OCI-LY7 (cell line): ENCODE measurements around the gene AFDN. TPM values are rescaled to one million over a fixed set of nuclear protein-coding genes. Genes with fewer than 3 reads are reported as not detected.

Experiments used
- BruUV-seq: library from RNA; stranded (reverse); fragments of 400-500 nt; replicated peaks from 2 replicates; lab custom pipeline; 2021; lab: Mats Ljungman, UMichigan
- CTCF ChIA-PET: fragments of 300-600 bp; sonication (Branson Sonifier 250); formaldehyde crosslinking; loops from one replicate; lab custom pipeline; 2022; ENCODE audit warnings: antibody characterized with exemption; ENCODE audit not compliant: unreplicated experiment; lab: Charles Lee
- POLR2A ChIA-PET: fragments of 300-600 bp; sonication (Branson Sonifier 250); formaldehyde crosslinking; loops from one replicate; lab custom pipeline; 2022; ENCODE audit warnings: antibody characterized with exemption; lab: Charles Lee
- DNase-seq: peaks from one replicate; pipeline ENCODE4 v3.0.0-alpha.2; 2015; ENCODE audit warnings: low spot score
- H2AFZ ChIP-seq: fragments of 200-600 bp; sonication (generic), shearing (Covaris generic); 2 replicates; pipeline ENCODE4 v1.6.1; 2014; ENCODE audit warnings: mild to moderate bottlenecking, antibody characterized with exemption, low read length, moderate library complexity
- H3K27ac ChIP-seq: fragments of 200-600 bp; sonication (generic); 2 replicates; pipeline ENCODE4 v1.5.1; 2014; ENCODE audit warnings: mixed run types, low read depth, mild to moderate bottlenecking, moderate library complexity, low read length, inconsistent platforms; ENCODE audit not compliant: poor library complexity, severe bottlenecking
- H3K36me3 ChIP-seq: fragments of 200-600 bp; sonication (generic); 2 replicates; pipeline ENCODE4 v1.6.1; 2014; ENCODE audit warnings: mild to moderate bottlenecking, antibody characterized with exemption, low read length, moderate library complexity, mixed read lengths; ENCODE audit not compliant: insufficient read depth
- H3K4me1 ChIP-seq: fragments of 200-600 bp; sonication (generic); 2 replicates; pipeline ENCODE4 v1.5.1; 2014; ENCODE audit warnings: mild to moderate bottlenecking, low read length; ENCODE audit not compliant: insufficient read depth, poor library complexity, severe bottlenecking
- H3K4me2 ChIP-seq: fragments of 200-600 bp; sonication (generic); 2 replicates; pipeline ENCODE4 v1.6.1; 2014; ENCODE audit warnings: mild to moderate bottlenecking, low read length
- H3K4me3 ChIP-seq: fragments of 200-600 bp; sonication (generic); 2 replicates; pipeline ENCODE4 v1.5.1; 2014; ENCODE audit warnings: mild to moderate bottlenecking, low read depth, low read length; ENCODE audit not compliant: poor library complexity, severe bottlenecking
- H3K79me2 ChIP-seq: fragments of 200-600 bp; sonication (generic); 2 replicates; pipeline ENCODE4 v1.6.1; 2016; ENCODE audit warnings: low read depth, mild to moderate bottlenecking, low read length, moderate library complexity, mixed read lengths; ENCODE audit not compliant: insufficient read depth
- H3K9me2 ChIP-seq: fragments of 200-600 bp; sonication (generic); 2 replicates; pipeline ENCODE4 v1.6.1; 2016; ENCODE audit warnings: mild to moderate bottlenecking, low read length, mixed read lengths; ENCODE audit not compliant: insufficient read depth
- H3K9me3 ChIP-seq: fragments of 200-600 bp; sonication (generic); 2 replicates; pipeline ENCODE4 v1.6.1; 2014; ENCODE audit warnings: mild to moderate bottlenecking, mixed run types, low read length, mixed read lengths
- H4K20me1 ChIP-seq: fragments of 200-600 bp; sonication (generic); 2 replicates; pipeline ENCODE4 v1.6.1; 2014; ENCODE audit warnings: mild to moderate bottlenecking, antibody characterized with exemption, low read length, moderate library complexity, mixed read lengths; ENCODE audit not compliant: insufficient read depth
- EZH2phosphoT487 ChIP-seq: fragments of 200-600 bp; sonication (generic); IDR thresholded peaks from 2 replicates; pipeline ENCODE4 v1.6.1; 2018; ENCODE audit warnings: low read depth, borderline replicate concordance, mild to moderate bottlenecking, mixed run types, antibody characterized with exemption, low read length, moderate library complexity, mixed read lengths
- intact Hi-C: fragments of 100-400 bp; cut with micrococcal nuclease; formaldehyde crosslinking; loops from one replicate; pipeline ENCODE4 v1.10.0; 2022; ENCODE audit not compliant: unreplicated experiment
- total RNA-seq, 2 experiments: library from RNA; depleted of rRNA in 1 of 2; stranded (reverse); fragments of >200 nt in 1 of 2; shearing (Covaris generic) in 1 of 2; gene quantifications; 2 replicates each; pipeline ENCODE4 v1.2.3, GENCODE V29; 2014 to 2022
- TF ChIP-seq, protein P1 (sequence below): fragments of 200-600 bp; sonication (generic); conservative IDR thresholded peaks from 2 replicates; pipeline ENCODE4 v1.5.1; 2014; ENCODE audit warnings: mild to moderate bottlenecking, antibody characterized with exemption, low read length, moderate library complexity, mixed read lengths

AFDN gene
- total RNA-seq, 2 experiments from 2014 or later: 43.6 to 71.6 TPM

DNA sequence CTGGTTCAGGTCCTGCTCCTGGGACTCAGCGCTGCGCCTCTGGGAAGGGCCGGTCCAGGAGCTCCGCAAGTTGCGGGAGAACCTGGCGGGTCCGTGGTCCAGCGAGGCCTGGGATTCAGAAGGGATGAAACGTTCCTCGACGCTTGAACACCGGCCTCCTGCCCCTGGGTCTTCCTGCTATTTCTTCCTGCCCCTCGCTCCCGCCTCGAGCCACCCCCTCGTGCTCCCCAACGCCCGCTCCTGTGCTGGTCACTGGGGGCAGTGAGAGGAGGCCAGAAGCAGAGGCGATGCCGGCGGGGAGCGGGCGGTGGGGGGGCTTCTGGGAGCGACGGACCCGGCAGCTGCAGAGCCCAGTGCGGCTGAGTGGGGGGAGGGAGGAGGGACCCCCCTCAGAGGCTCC is 150.0 kb downstream of the AFDN start:
- no peak for TF ChIP-seq EZH2phosphoT487
- TF ChIP-seq, protein P1, sequence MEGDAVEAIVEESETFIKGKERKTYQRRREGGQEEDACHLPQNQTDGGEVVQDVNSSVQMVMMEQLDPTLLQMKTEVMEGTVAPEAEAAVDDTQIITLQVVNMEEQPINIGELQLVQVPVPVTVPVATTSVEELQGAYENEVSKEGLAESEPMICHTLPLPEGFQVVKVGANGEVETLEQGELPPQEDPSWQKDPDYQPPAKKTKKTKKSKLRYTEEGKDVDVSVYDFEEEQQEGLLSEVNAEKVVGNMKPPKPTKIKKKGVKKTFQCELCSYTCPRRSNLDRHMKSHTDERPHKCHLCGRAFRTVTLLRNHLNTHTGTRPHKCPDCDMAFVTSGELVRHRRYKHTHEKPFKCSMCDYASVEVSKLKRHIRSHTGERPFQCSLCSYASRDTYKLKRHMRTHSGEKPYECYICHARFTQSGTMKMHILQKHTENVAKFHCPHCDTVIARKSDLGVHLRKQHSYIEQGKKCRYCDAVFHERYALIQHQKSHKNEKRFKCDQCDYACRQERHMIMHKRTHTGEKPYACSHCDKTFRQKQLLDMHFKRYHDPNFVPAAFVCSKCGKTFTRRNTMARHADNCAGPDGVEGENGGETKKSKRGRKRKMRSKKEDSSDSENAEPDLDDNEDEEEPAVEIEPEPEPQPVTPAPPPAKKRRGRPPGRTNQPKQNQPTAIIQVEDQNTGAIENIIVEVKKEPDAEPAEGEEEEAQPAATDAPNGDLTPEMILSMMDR: no peak
- Histone ChIP-seq H3K36me3 (no peaks in the 10 kb centered on the region), H3K9me3 (no peaks in the 10 kb centered on the region), H4K20me1 (no peaks in the 10 kb centered on the region), H3K4me2 (no peak overlapping the region), H3K9me2 (no peaks in the 10 kb centered on the region), H2AFZ (no peak overlapping the region), H3K4me1 (no peaks in the 10 kb centered on the region), H3K4me3 (no peak overlapping the region), H3K27ac (no peak overlapping the region), H3K79me2 (no peaks in the 10 kb centered on the region)
- intact Hi-C loops: no loop called here
- ChIA-PET CTCF (no interaction called here), POLR2A (no interaction called here)
- DNase-seq: no peak
- no TSS peak for BruUV-seq

DNA sequence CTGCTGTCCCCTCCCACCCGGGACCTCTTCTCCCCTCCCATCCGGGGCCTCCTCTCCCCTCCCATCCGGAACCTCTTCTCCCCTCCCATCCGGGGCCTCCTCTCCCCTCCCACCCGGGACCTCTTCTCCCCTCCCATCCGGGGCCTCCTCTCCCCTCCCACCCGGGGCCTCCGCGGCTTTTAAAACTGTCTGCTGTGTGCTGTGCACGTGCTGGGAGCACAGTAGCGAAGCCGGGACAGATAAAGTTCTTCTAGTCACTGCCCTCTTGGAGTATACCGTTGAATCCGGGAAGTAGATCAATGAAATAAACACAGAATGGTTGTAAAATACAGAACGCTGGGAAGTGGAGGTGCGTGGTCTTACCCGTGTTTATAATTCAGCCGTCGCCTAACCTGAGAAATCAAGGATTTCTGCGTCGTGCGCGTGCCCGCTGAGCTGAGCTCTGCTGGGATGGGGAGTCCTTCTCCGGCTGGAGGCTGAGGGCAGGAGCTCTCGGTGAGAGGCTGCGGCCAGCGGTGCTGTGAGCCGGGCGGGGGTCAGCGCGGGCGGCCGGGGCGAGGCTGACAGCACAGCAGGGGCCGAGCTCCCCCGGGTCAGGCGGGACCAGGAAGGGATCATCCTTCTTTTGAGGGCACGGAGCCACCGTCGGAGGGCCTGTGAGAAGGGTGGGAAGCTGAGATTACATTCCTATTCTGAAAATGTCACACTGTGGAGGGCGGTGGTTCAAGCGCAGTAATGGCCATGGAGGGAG is 151.2 kb downstream of the AFDN start:
- no peak overlapping the region for H3K4me3 ChIP-seq
- no peak overlapping the region for H3K4me2 ChIP-seq
- intact Hi-C loops: no loop called here
- no peaks in the 10 kb centered on the region for H4K20me1 ChIP-seq
- ChIA-PET CTCF (no interaction called here), POLR2A (no interaction called here)
- H3K79me2 ChIP-seq: no peaks in the 10 kb centered on the region
- H3K36me3 ChIP-seq: no peaks in the 10 kb centered on the region
- no TSS peak for BruUV-seq
- no peak for DNase-seq
- no peaks in the 10 kb centered on the region for H3K4me1 ChIP-seq
- TF ChIP-seq, protein P1: no peak
- TF ChIP-seq EZH2phosphoT487: no peak
- H3K9me2 ChIP-seq: no peaks in the 10 kb centered on the region
- H3K9me3 ChIP-seq: no peaks in the 10 kb centered on the region
- H3K27ac ChIP-seq: no peak overlapping the region
- H2AFZ ChIP-seq: no peak overlapping the region

DNA sequence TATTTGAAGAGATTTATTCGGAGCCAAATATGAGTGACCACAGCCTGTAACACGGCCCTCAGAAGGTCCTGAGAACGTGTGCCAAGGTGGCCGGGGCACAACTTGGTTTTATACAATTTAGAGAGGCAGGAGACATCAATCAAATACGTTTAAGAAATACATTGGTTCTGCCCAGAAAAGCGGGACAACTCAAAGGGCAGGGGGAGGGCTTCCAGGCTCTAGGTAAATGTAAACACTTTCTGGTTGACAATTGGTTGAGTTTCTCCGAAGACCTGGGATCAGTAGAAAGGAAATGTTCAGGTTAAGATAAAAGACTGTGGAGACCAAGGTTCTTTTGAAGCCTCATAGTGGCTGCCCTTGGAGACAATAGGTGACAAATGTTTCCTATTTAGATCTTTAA is 151.9 kb downstream of the AFDN start:
- H3K4me3 ChIP-seq: no peak overlapping the region
- no TSS peak for BruUV-seq
- TF ChIP-seq, protein P1: no peak
- no peak for TF ChIP-seq EZH2phosphoT487
- H2AFZ ChIP-seq: no peak overlapping the region
- no peaks in the 10 kb centered on the region for H3K79me2 ChIP-seq
- DNase-seq: no peak
- POLR2A ChIA-PET: no interaction called here
- H3K36me3 ChIP-seq: no peaks in the 10 kb centered on the region
- H3K9me3 ChIP-seq: no peaks in the 10 kb centered on the region
- intact Hi-C loops: no loop called here
- H3K4me1 ChIP-seq: no peaks in the 10 kb centered on the region
- H3K4me2 ChIP-seq: no peak overlapping the region
- no peaks in the 10 kb centered on the region for H4K20me1 ChIP-seq
- no peak overlapping the region for H3K27ac ChIP-seq
- CTCF ChIA-PET: no interaction called here
- no peaks in the 10 kb centered on the region for H3K9me2 ChIP-seq
